PC-3 (cell line): ENCODE measurements around the gene MED7.

Experiments
- EZH2 ChIP-seq: fragments of 300-600 bp; sonication (generic); IDR thresholded peaks from one replicate; pipeline ENCODE4 v1.6.1; 2017; ENCODE audit warnings: antibody characterized with exemption, mild to moderate bottlenecking, low read length; ENCODE audit not compliant: unreplicated experiment
- EZH2phosphoT487 ChIP-seq: fragments of 300-600 bp; sonication (generic); IDR thresholded peaks from 2 replicates; pipeline ENCODE4 v1.6.1; 2018; ENCODE audit warnings: mild to moderate bottlenecking, antibody characterized with exemption, low read length, borderline replicate concordance

GRCh38 chr5:157100140-157100679, 42.5 kb downstream of the MED7 start:
- TF ChIP-seq EZH2phosphoT487 (no peak), EZH2 (no peak)
